Peyer's patch (tissue), 4 donors: ENCODE measurements around the gene EFEMP2.

Experiments
- CTCF ChIP-seq, 6 experiments: fragments of 450-650 bp in 4 of 6; fragments of 200-600 bp in 2 of 6; sonication (generic) in 1 of 6; IDR thresholded peaks; one replicate each; pipeline ENCODE4 v1.5.1; 2017 to 2019; ENCODE audit warnings: antibody characterized with exemption in 6 of 6, mild to moderate bottlenecking in 3 of 6, moderate library complexity in 1 of 6
- POLR2A ChIP-seq, 2 donors: fragments of 450-650 bp; IDR thresholded peaks; one replicate each; pipeline ENCODE4 v1.5.1; 2017; ENCODE audit warnings: antibody characterized with exemption in 2 of 2, mild to moderate bottlenecking in 2 of 2, moderate library complexity in 2 of 2

- no peak for TF ChIP-seq CTCF (IDR thresholded peaks at IDR 0.05)
- TF ChIP-seq POLR2A (IDR thresholded peaks at IDR 0.05), result no peak
These were observed 11.5 kb downstream of the EFEMP2 start for GRCh38 chr11:65861165-65861505.
